HK-2 (cell line): Measurements from ENCODE around the gene DNAJC11.
"Not testable (repeated sequence)": the region's sequence is repeated elsewhere in the genome, so short reads cannot be mapped to it uniquely, and the experiment has no call there.

ENCODE experiments used
- DNase-seq: peaks from one replicate; pipeline ENCODE4 v3.0.0-alpha.2; 2018; ENCODE audit not compliant: unreplicated experiment

DNAJC11 gene

DNA sequence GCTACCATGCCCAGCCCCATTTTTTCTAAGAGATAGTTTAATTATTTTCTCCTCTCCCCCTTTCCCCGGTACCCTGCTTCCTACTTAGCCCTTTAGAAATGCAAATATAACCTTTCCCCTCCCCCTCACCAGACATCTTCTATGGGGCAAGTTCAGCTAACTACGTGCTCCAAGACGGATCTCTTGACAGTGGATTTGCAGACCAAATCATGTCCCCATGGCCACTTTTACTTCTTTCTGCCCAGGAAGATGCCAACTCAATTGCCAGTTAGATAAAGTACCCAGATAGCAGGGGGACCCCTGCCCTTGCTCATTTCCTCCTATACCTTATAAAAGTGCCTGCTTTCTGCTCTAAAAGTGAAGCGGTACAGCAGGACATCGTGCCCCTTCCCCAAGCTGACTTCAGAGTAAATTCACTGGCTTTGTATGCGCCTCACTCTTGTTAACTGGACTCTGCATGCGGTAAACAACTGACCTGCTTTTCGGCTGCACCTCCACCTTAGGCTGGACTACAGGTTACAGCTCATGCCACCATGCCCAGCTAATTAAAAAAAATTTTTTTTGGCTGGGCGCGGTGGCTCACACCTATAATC is 7.4 kb downstream of the DNAJC11 start:
- no peak for DNase-seq

- DNase-seq: no peak
Observed at GRCh38 chr1:6692956-6693355, 8.7 kb downstream of the DNAJC11 start.

GRCh38 chr1:6691507-6691906 is 10.1 kb downstream of the DNAJC11 start:
- DNase-seq: no peak

DNA sequence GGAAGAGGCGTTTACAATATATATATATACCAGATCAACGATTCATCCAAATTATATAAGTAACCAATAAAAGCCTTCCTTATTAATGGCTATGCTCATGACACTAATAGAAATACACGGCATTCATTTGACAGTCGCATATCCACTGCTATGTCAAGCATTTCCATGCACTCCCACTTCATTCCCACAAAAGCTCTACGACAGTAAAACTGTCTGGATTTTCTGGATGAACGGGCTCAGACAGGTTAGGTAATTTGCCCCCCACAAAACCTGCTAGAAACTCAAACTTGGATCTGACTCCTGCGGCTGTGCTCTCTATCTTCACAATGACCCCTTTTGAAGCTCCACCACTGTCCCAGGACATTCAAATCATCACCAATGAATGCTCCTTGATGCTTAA is 11.4 kb downstream of the DNAJC11 start:
- DNase-seq: no peak

GRCh38 chr1:6688757-6689156 is 12.9 kb downstream of the DNAJC11 start:
- DNase-seq: no peak

DNA sequence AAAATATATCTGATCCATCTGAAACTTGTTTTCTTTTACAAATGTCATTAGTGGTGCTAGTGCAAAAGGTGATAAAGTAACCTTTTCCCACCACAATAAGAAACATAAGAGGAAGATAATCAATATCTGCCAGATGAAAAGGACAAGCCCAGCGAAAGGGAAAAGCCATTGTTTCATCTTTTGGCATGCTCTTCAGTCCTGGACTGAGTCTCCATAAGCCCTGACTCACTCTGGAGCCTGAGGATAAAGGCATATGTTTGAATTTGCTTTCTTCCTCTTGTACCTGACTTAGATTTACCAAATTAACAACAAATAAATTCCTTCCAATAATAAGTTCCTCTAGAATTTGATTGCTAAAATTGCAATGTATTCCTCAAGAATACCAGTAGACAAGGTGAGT is 13.6 kb downstream of the DNAJC11 start:
- no peak for DNase-seq

- DNase-seq: peak; percentile 14
Observed at GRCh38 chr1:6686294-6686693, 15.3 kb downstream of the DNAJC11 start.

DNA sequence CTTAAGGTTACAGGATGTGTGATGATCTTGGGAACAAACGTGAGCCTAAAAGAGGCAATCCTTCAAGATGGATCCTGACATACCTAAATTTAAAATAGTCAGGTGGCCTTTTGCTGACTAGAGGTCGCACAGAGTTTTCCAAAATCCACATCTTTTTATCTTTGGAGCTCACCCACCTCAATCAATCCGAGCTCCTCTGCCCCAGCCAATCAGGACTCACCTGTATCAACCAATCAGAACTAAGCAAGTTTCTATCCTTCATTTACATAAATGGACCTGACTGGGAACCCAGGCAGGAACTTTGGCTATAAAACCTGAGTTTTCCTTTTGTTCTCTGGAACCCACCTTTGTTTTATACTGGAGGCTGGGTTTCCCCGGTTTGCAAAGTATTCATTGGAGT is 16.2 kb downstream of the DNAJC11 start:
- no peak for DNase-seq

DNA sequence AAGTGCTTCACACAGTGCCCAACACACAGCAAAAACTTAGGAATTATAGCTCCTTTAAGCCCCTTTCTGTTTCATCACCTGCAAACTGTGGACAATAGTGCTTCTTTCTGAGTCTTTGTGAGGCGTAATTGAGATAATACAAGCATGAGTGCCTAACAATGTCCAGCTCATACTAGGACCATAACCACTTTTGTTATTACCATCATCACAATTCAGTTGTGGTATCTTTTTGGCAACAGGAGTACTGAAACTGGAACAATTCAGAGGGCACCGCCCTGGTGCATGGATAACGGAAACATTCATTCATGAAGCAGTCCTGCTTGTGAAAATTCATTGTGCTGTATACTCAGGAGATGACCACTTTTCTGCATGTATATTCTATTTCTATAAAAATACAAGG is 18.2 kb downstream of the DNAJC11 start:
- DNase-seq: no peak

DNA sequence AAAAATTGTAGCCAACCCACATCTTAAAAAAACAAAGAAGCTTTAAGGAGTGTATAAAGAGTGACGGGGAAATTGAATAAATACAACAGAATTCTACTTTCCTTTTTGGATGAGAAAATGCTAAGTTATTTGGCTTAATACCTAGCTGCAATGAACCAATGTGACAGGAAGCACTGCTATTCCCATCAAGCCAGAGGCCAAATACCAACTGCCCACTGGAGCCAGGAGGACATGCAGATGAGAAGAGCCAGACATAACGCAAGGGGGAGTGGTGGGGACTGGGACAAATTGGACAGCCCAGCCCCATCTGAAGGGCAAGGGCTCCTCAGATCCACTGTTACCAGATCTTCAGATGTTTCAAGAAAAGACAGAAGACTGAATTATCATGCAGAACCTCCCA is 25.7 kb downstream of the DNAJC11 start:
- DNase-seq: no peak

GRCh38 chr1:6674771-6675170 is 26.8 kb downstream of the DNAJC11 start:
- DNase-seq: no peak

DNA sequence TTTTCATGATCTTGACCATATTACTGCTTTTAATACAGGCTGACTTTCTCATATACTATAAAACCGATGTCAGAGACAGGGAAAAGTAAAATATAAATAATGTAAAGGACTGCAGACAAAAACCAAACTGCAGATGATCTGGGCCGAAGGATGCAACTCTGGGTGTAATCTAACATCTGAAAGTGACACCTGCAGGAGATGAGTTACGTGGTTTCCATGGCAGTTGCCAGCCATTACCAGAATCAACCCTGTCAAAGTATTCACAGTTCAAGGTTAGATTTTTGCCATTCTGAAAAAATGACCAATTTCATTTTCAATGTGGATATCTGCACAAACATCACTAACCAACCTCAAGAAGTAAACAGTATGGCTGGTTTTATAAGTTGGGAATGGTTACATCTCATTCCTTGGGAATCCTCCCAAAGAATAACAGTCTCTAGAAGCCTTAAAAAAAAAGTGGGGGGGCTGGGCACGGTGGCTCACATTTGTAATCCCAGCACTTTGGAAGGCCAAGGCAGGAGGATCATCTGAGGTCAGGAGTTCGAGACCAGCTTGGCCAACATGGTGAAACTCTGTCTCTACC is 27.7 kb downstream of the DNAJC11 start:
- DNase-seq: no peak

- DNase-seq: no peak
Observed at GRCh38 chr1:6672558-6672957, 29.1 kb downstream of the DNAJC11 start.

GRCh38 chr1:6668503-6668902 is 33.1 kb downstream of the DNAJC11 start:
- DNase-seq: no peak

DNA sequence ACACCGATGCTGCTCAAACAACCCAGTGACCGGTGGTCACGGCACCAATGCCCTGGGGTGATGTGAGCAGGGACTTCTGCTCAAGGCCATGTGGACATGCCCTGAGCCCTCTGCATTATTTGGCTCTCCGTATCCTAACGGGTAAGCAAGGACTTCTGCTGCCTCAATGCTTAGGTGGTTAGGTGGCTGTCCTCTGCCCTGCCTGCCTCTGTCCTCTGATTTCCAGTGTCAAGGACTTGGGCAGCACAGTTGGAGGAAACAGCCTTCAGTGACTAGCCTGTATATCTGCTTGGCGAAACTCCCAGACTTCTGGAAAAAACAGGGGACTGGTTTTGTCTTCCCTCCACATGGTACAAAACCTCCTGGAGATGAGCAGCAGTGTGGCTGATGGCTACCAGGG is 34.5 kb downstream of the DNAJC11 start:
- DNase-seq: no peak

DNA sequence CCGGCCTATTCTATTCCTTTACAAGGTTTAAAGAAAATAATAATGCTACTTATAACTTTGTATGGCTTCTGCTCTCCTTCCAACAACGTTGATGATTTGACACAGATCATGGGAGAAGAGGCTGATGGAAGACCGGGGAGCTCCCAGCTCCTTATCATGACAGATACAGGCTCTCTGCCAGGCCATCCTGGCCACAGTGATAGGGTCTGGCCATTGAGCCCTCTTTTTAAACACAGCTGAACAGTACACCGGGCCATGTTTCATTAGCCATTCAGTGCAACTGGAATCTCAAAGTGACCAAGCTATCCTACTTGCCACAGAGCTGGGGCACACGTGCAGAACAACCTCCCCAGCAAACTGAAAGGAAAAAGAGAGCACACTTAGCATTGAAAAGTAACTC is 34.9 kb downstream of the DNAJC11 start:
- DNase-seq: no peak

GRCh38 chr1:6662468-6662867 is 39.1 kb downstream of the DNAJC11 start:
- DNase-seq: not testable (repeated sequence)

DNA sequence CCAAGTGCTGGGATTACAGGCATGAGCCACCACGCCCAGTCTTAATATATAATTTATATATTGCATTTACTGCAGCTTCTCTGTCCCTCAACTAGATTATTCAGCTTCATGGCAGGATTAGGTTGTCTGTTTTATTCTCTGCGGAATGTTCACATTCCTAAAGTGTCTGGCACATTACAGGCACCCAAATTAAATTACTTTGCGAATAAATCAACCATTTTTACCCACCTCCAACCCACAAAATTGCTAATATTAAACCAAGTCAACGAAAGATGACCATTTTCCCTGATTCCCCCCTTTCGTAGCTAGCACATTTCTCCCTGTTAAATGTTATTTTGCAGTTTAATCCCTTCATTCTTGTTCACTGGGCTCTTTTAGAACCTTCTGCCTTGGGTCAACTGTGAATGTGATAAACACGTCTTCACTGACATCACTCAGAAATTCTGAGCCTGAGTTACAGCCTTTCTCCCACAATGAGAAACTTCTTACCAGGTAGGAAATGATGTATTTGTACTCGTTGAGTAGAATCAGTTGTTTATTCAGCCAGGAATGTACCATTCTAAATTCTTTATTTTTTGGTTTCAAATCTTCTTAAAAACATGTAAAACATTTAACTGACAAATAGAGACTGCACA is 41.1 kb downstream of the DNAJC11 start:
- DNase-seq: no peak

GRCh38 chr1:6658359-6659060 is 43.1 kb downstream of the DNAJC11 start:
- DNase-seq: no peak

DNA sequence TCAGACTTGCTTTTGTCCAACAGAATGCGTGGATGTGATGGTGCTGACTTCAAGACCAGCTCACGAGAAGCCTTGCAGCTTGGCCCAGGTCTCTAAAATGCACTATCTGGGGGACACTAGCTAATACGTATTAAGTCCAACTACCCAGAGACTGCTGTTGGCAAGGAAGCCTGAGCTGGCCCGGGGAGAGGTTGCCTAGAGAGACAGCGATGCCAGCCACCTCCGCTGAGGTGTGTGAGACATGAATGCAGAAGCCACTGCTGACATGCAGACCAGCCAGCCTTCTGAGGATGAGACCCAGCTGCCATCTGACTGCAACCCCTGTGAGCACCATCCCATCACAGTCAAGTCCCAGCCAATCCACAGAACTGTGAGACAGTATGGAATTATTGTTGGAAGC is 44.5 kb downstream of the DNAJC11 start:
- DNase-seq: no peak

GRCh38 chr1:6653436-6654290 is 48.0 kb downstream of the DNAJC11 start:
- no peak for DNase-seq

DNA sequence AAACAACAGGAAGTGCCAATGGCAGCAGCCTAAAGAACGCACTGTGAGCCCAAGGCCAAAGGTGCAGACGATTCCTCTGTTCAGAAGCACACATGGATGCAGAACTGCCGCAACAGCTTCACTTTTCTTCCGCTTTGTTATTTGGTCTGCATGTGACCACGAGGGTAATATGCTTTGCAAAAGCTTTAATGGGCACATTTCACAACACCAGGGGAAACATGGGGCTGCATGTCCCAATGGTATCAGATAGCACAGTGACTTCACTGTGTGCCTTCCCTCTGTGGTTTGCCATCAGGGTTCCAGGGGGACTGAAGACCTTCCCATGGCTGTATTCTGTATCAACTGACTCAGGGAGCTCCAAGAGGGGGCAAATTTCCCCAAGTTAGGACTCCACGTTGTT is 48.6 kb downstream of the DNAJC11 start:
- no peak for DNase-seq
